Measurements from ENCODE around the gene CA12. TPM values are rescaled to one million over a fixed set of nuclear protein-coding genes. Genes with fewer than 3 reads are reported as not detected.

Gene CA12
- total and polyA plus RNA-seq, 9 of the 15 experiments (the other 6 are each of a cell fraction or from before 2014, with no cell fraction given), result 0.01 to 0.78 (median 0.15) TPM; not detected in 1

DNA sequence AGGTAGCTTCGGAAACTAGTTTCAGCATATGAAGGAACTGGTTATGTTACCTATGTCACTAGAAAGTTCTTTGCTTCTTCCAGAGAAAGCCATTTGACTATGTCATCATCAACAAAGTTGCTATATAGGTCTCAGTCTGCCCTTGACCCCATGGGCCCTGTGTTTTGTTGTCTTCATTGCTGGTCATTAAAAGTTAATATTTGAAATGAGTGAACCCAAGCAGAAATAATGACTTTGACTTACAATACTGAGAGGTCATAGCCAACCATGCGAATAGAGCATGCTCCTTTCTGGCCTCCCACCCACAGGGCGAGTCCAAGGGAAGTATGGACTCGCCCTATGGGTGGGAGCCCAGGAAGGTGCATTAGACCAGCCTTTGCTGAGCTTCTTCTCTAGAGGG, 63.3 kb downstream of the CA12 start (continued):
- TF ChIP-seq, protein P1, sequence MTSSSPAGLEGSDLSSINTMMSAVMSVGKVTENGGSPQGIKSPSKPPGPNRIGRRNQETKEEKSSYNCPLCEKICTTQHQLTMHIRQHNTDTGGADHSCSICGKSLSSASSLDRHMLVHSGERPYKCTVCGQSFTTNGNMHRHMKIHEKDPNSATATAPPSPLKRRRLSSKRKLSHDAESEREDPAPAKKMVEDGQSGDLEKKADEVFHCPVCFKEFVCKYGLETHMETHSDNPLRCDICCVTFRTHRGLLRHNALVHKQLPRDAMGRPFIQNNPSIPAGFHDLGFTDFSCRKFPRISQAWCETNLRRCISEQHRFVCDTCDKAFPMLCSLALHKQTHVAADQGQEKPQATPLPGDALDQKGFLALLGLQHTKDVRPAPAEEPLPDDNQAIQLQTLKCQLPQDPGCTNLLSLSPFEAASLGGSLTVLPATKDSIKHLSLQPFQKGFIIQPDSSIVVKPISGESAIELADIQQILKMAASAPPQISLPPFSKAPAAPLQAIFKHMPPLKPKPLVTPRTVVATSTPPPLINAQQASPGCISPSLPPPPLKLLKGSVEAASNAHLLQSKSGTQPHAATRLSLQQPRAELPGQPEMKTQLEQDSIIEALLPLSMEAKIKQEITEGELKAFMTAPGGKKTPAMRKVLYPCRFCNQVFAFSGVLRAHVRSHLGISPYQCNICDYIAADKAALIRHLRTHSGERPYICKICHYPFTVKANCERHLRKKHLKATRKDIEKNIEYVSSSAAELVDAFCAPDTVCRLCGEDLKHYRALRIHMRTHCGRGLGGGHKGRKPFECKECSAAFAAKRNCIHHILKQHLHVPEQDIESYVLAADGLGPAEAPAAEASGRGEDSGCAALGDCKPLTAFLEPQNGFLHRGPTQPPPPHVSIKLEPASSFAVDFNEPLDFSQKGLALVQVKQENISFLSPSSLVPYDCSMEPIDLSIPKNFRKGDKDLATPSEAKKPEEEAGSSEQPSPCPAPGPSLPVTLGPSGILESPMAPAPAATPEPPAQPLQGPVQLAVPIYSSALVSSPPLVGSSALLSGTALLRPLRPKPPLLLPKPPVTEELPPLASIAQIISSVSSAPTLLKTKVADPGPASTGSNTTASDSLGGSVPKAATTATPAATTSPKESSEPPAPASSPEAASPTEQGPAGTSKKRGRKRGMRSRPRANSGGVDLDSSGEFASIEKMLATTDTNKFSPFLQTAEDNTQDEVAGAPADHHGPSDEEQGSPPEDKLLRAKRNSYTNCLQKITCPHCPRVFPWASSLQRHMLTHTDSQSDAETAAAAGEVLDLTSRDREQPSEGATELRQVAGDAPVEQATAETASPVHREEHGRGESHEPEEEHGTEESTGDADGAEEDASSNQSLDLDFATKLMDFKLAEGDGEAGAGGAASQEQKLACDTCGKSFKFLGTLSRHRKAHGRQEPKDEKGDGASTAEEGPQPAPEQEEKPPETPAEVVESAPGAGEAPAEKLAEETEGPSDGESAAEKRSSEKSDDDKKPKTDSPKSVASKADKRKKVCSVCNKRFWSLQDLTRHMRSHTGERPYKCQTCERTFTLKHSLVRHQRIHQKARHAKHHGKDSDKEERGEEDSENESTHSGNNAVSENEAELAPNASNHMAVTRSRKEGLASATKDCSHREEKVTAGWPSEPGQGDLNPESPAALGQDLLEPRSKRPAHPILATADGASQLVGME (CRISPR knock-in tag; IDR thresholded peaks at IDR 0.05), result no peak
- TF ChIP-seq ZNF41 (CRISPR knock-in tag; conservative IDR thresholded peaks at IDR 0.05) (no peak), ZNF232 (CRISPR knock-in tag; IDR thresholded peaks at IDR 0.05) (no peak), ZNF436 (CRISPR knock-in tag; IDR thresholded peaks at IDR 0.05) (no peak), ZNF197 (CRISPR knock-in tag; IDR thresholded peaks at IDR 0.05; ENCODE audit: low read depth) (no peak)
- TF ChIP-seq, protein P2, sequence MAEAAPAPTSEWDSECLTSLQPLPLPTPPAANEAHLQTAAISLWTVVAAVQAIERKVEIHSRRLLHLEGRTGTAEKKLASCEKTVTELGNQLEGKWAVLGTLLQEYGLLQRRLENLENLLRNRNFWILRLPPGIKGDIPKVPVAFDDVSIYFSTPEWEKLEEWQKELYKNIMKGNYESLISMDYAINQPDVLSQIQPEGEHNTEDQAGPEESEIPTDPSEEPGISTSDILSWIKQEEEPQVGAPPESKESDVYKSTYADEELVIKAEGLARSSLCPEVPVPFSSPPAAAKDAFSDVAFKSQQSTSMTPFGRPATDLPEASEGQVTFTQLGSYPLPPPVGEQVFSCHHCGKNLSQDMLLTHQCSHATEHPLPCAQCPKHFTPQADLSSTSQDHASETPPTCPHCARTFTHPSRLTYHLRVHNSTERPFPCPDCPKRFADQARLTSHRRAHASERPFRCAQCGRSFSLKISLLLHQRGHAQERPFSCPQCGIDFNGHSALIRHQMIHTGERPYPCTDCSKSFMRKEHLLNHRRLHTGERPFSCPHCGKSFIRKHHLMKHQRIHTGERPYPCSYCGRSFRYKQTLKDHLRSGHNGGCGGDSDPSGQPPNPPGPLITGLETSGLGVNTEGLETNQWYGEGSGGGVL (CRISPR knock-in tag; IDR thresholded peaks at IDR 0.05), result no peak
- TF ChIP-seq, protein P3, sequence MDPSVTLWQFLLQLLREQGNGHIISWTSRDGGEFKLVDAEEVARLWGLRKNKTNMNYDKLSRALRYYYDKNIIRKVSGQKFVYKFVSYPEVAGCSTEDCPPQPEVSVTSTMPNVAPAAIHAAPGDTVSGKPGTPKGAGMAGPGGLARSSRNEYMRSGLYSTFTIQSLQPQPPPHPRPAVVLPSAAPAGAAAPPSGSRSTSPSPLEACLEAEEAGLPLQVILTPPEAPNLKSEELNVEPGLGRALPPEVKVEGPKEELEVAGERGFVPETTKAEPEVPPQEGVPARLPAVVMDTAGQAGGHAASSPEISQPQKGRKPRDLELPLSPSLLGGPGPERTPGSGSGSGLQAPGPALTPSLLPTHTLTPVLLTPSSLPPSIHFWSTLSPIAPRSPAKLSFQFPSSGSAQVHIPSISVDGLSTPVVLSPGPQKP (CRISPR knock-in tag; IDR thresholded peaks at IDR 0.05), result no peak
